GM23338 (cell line): Measurements from ENCODE around the gene NCAPH2. TPM values are rescaled to one million over a fixed set of nuclear protein-coding genes. Genes with fewer than 3 reads are reported as not detected.

Source experiments
- ATAC-seq: fragments of 200-7000 bp; cut with Tn5 transposase; 3 replicates; pipeline ENCODE4 v1.9.1; 2020
- DNase-seq: peaks from one replicate; pipeline ENCODE4 v3.0.0-alpha.2; 2015; ENCODE audit warnings: low spot score
- H2AFZ ChIP-seq: fragments of 200-600 bp; sonication (generic); 2 replicates; pipeline ENCODE4 v1.8.0; 2016; ENCODE audit warnings: antibody characterized with exemption, mild to moderate bottlenecking, moderate library complexity
- H3F3A ChIP-seq: fragments of 200-600 bp; sonication (generic); replicated peaks from 2 replicates; pipeline ENCODE4 v1.8.0; 2017; ENCODE audit warnings: antibody characterized with exemption, mixed run types, low read depth
- H3K27ac ChIP-seq: fragments of 200-600 bp; sonication (generic); 2 replicates; pipeline ENCODE4 v1.6.1; 2016; ENCODE audit warnings: low read depth
- H3K27me3 ChIP-seq: fragments of 200-600 bp; sonication (generic); 2 replicates; pipeline ENCODE4 v1.8.0; 2016; ENCODE audit warnings: mild to moderate bottlenecking, mixed run types, moderate library complexity; ENCODE audit not compliant: insufficient read depth
- H3K36me3 ChIP-seq: fragments of 200-600 bp; sonication (generic); 2 replicates; pipeline ENCODE4 v1.8.0; 2016; ENCODE audit warnings: mild to moderate bottlenecking; ENCODE audit not compliant: insufficient read depth
- H3K4me1 ChIP-seq: fragments of 200-600 bp; sonication (generic); 2 replicates; pipeline ENCODE4 v1.8.0; 2016; ENCODE audit warnings: mild to moderate bottlenecking, moderate library complexity; ENCODE audit not compliant: insufficient read depth
- H3K4me2 ChIP-seq: fragments of 200-600 bp; sonication (generic); 2 replicates; pipeline ENCODE4 v1.7.1; 2017; ENCODE audit warnings: mixed run types
- H3K4me3 ChIP-seq: fragments of 200-600 bp; sonication (generic); 2 replicates; pipeline ENCODE4 v1.6.1; 2016; ENCODE audit warnings: mixed run types
- H3K79me2 ChIP-seq: fragments of 200-600 bp; sonication (generic); replicated peaks from 2 replicates; pipeline ENCODE4 v1.8.0; 2017; ENCODE audit warnings: mild to moderate bottlenecking; ENCODE audit not compliant: insufficient read depth
- H3K9me2 ChIP-seq: fragments of 200-600 bp; sonication (generic); 2 replicates; pipeline ENCODE4 v1.8.0; 2017; ENCODE audit not compliant: insufficient read depth
- H4K20me1 ChIP-seq: fragments of 200-600 bp; sonication (generic); replicated peaks from 2 replicates; pipeline ENCODE4 v1.8.0; 2017; ENCODE audit warnings: mild to moderate bottlenecking; ENCODE audit not compliant: insufficient read depth
- H3K27ac Mint-ChIP-seq: 2 replicates; pipeline ENCODE4 v1.8.0; 2020; ENCODE audit warnings: inconsistent platforms, mild to moderate bottlenecking, moderate library complexity, mixed read lengths
- H3K27me3 Mint-ChIP-seq: 3 replicates; pipeline ENCODE4 v1.8.0; 2022; ENCODE audit warnings: low read depth, mild to moderate bottlenecking, moderate library complexity, mixed read lengths, inconsistent platforms; ENCODE audit not compliant: insufficient read depth, poor library complexity
- H3K36me3 Mint-ChIP-seq: 3 replicates; pipeline ENCODE4 v1.8.0; 2021; ENCODE audit warnings: low read depth, mild to moderate bottlenecking, inconsistent platforms, moderate library complexity, mixed read lengths
- H3K4me1 Mint-ChIP-seq: 3 replicates; pipeline ENCODE4 v1.8.0; 2020; ENCODE audit warnings: mild to moderate bottlenecking, inconsistent platforms, mixed read lengths
- H3K4me3 Mint-ChIP-seq: 3 replicates; pipeline ENCODE4 v1.8.0; 2021; ENCODE audit warnings: moderate library complexity, mild to moderate bottlenecking, inconsistent platforms, mixed read lengths
- H3K9me3 Mint-ChIP-seq: 3 replicates; pipeline ENCODE4 v1.8.0; 2020; ENCODE audit warnings: moderate library complexity, mild to moderate bottlenecking, inconsistent platforms, mixed read lengths
- CREB1 ChIP-seq: fragments of 250-450 bp; sonication (Bioruptor Pico); IDR thresholded peaks from 2 replicates; pipeline ENCODE4 v1.5.0; 2020; ENCODE audit warnings: low read depth, mild to moderate bottlenecking, moderate library complexity
- CTCF ChIP-seq, 2 experiments: fragments of 200-600 bp in 1 of 2; sonication (generic) in 1 of 2; conservative IDR thresholded peaks; 2 replicates each; pipeline versions ENCODE4 v1.5.1 to v1.6.1; 2016 to 2017; ENCODE audit warnings: antibody characterized with exemption in 2 of 2, low read depth in 2 of 2, mild to moderate bottlenecking in 2 of 2, moderate library complexity in 1 of 2
- ETS1 ChIP-seq: IDR thresholded peaks from 2 replicates; pipeline ENCODE4 v1.6.1; 2016; ENCODE audit warnings: antibody characterized with exemption
- EZH2 ChIP-seq: fragments of 200-600 bp; sonication (generic); IDR thresholded peaks from one replicate; pipeline ENCODE4 v1.8.0; 2017; ENCODE audit warnings: antibody characterized with exemption, mild to moderate bottlenecking, low read depth; ENCODE audit not compliant: unreplicated experiment
- EZH2phosphoT487 ChIP-seq: fragments of 200-600 bp; sonication (generic); IDR thresholded peaks from one replicate; pipeline ENCODE4 v1.8.1; 2018; ENCODE audit warnings: antibody characterized with exemption; ENCODE audit not compliant: unreplicated experiment
- JUNB ChIP-seq: IDR thresholded peaks from one replicate; pipeline ENCODE4 v1.6.1; 2016; ENCODE audit warnings: antibody characterized with exemption; ENCODE audit not compliant: unreplicated experiment
- NANOG ChIP-seq: IDR thresholded peaks from 2 replicates; pipeline ENCODE4 v1.6.1; 2016; ENCODE audit warnings: antibody characterized with exemption, borderline replicate concordance
- POLR2AphosphoS5 ChIP-seq: IDR thresholded peaks from 2 replicates; pipeline ENCODE4 v1.6.1; 2016; ENCODE audit warnings: antibody characterized with exemption, low read depth
- STAT1 ChIP-seq: IDR thresholded peaks from one replicate; pipeline ENCODE4 v1.6.1; 2016; ENCODE audit warnings: antibody characterized with exemption; ENCODE audit not compliant: unreplicated experiment
- ZNF114 ChIP-seq: fragments of 250-450 bp; sonication (Bioruptor Pico); IDR thresholded peaks from 2 replicates; pipeline ENCODE4 v1.5.0; 2020; ENCODE audit warnings: mild to moderate bottlenecking, moderate library complexity
- ZNF331 ChIP-seq: fragments of 250-450 bp; sonication (Bioruptor Pico); IDR thresholded peaks from 2 replicates; pipeline ENCODE4 v1.5.0; 2020; ENCODE audit warnings: low read depth, mild to moderate bottlenecking, moderate library complexity
- polyA plus RNA-seq: library from polyadenylated mRNA; unstranded; fragments of >200 nt; fragmentation: Nextera tagmentation; extraction: Ambion mirVana; gene quantifications from 2 replicates; pipeline ENCODE4 v1.2.1, GENCODE V29; 2016
- total RNA-seq: library from RNA; depleted of rRNA; stranded (reverse); fragments of >200 nt; shearing (Covaris generic); gene quantifications from 2 replicates; pipeline ENCODE4 v1.2.3, GENCODE V29; 2014
- TF ChIP-seq, protein P1 (sequence below): fragments of 250-450 bp; sonication (Bioruptor Pico); IDR thresholded peaks from 2 replicates; pipeline ENCODE4 v1.5.0; 2020; ENCODE audit warnings: mild to moderate bottlenecking, moderate library complexity
- TF ChIP-seq, protein P2 (sequence below): IDR thresholded peaks from one replicate; pipeline ENCODE4 v1.6.1; 2018; ENCODE audit warnings: antibody characterized with exemption; ENCODE audit not compliant: unreplicated experiment

NCAPH2 gene
- total and polyA plus RNA-seq, 2 experiments from 2014 or later: 52.2 to 76.1 TPM

DNA sequence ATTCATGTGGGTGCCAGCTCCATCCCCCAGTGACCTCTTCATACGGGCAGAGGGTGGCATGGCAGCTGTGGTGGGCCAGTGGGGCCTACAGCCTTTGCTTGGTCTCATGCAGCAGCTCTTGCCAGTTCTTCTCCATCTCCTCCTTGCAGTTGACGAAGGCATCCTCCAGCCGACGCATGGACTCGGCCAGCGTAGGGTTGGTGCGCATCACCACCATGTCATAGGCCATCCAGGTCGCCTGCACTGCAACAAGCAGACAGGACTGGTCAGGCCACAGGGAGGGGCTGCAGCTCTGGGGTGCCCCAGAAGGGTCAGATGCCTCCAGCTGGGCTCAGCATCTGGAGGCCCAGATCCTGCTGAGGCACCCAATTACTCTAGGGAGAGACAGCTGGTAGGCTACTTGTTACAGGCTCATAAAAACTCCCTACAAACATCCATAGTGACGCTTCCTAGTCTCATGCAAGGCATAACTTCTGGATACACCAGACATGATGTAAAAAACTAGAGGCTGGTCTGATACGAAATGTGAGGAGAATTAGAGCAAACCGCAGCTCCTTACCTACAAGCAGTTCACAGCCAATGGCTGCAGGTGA, 43.2 kb downstream of the NCAPH2 start:
- H3K4me1 Mint-ChIP-seq: peaks cover 9% of the 10 kb centered on the region; the same call in 2 of the 3 replicates

More for the DNA sequence above, 43.2 kb downstream of the NCAPH2 start:
- no peaks in the 10 kb centered on the region for H3K4me1 ChIP-seq
- ATAC-seq (no peak), DNase-seq (no peak)
- Mint-ChIP-seq H3K4me3 (no peak overlapping the region), H3K27me3 (peaks cover 21% of the 10 kb centered on the region), H3K9me3 (no peaks in the 10 kb centered on the region), H3K27ac (no peak overlapping the region), H3K36me3 (no peaks in the 10 kb centered on the region)
- no peaks in the 10 kb centered on the region for H3K36me3 ChIP-seq
- TF ChIP-seq EZH2: no peak
- TF ChIP-seq ZNF114: no peak
- TF ChIP-seq ETS1: no peak
- TF ChIP-seq POLR2AphosphoS5: no peak
- TF ChIP-seq STAT1: no peak
- no peak for TF ChIP-seq JUNB
- no peak for TF ChIP-seq NANOG
- TF ChIP-seq CREB1: no peak
- no peak for TF ChIP-seq ZNF331 (CRISPR knock-in tag)
- TF ChIP-seq, protein P1, sequence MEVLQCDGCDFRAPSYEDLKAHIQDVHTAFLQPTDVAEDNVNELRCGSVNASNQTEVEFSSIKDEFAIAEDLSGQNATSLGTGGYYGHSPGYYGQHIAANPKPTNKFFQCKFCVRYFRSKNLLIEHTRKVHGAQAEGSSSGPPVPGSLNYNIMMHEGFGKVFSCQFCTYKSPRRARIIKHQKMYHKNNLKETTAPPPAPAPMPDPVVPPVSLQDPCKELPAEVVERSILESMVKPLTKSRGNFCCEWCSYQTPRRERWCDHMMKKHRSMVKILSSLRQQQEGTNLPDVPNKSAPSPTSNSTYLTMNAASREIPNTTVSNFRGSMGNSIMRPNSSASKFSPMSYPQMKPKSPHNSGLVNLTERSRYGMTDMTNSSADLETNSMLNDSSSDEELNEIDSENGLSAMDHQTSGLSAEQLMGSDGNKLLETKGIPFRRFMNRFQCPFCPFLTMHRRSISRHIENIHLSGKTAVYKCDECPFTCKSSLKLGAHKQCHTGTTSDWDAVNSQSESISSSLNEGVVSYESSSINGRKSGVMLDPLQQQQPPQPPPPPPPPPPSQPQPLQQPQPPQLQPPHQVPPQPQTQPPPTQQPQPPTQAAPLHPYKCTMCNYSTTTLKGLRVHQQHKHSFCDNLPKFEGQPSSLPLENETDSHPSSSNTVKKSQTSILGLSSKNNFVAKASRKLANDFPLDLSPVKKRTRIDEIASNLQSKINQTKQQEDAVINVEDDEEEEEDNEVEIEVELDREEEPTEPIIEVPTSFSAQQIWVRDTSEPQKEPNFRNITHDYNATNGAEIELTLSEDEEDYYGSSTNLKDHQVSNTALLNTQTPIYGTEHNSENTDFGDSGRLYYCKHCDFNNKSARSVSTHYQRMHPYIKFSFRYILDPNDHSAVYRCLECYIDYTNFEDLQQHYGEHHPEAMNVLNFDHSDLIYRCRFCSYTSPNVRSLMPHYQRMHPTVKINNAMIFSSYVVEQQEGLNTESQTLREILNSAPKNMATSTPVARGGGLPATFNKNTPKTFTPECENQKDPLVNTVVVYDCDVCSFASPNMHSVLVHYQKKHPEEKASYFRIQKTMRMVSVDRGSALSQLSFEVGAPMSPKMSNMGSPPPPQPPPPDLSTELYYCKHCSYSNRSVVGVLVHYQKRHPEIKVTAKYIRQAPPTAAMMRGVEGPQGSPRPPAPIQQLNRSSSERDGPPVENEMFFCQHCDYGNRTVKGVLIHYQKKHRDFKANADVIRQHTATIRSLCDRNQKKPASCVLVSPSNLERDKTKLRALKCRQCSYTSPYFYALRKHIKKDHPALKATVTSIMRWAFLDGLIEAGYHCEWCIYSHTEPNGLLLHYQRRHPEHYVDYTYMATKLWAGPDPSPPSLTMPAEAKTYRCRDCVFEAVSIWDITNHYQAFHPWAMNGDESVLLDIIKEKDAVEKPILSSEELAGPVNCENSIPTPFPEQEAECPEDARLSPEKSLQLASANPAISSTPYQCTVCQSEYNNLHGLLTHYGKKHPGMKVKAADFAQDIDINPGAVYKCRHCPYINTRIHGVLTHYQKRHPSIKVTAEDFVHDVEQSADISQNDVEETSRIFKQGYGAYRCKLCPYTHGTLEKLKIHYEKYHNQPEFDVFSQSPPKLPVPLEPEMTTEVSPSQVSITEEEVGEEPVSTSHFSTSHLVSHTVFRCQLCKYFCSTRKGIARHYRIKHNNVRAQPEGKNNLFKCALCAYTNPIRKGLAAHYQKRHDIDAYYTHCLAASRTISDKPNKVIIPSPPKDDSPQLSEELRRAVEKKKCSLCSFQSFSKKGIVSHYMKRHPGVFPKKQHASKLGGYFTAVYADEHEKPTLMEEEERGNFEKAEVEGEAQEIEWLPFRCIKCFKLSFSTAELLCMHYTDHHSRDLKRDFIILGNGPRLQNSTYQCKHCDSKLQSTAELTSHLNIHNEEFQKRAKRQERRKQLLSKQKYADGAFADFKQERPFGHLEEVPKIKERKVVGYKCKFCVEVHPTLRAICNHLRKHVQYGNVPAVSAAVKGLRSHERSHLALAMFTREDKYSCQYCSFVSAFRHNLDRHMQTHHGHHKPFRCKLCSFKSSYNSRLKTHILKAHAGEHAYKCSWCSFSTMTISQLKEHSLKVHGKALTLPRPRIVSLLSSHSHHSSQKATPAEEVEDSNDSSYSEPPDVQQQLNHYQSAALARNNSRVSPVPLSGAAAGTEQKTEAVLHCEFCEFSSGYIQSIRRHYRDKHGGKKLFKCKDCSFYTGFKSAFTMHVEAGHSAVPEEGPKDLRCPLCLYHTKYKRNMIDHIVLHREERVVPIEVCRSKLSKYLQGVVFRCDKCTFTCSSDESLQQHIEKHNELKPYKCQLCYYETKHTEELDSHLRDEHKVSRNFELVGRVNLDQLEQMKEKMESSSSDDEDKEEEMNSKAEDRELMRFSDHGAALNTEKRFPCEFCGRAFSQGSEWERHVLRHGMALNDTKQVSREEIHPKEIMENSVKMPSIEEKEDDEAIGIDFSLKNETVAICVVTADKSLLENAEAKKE: no peak
- TF ChIP-seq, protein P2, sequence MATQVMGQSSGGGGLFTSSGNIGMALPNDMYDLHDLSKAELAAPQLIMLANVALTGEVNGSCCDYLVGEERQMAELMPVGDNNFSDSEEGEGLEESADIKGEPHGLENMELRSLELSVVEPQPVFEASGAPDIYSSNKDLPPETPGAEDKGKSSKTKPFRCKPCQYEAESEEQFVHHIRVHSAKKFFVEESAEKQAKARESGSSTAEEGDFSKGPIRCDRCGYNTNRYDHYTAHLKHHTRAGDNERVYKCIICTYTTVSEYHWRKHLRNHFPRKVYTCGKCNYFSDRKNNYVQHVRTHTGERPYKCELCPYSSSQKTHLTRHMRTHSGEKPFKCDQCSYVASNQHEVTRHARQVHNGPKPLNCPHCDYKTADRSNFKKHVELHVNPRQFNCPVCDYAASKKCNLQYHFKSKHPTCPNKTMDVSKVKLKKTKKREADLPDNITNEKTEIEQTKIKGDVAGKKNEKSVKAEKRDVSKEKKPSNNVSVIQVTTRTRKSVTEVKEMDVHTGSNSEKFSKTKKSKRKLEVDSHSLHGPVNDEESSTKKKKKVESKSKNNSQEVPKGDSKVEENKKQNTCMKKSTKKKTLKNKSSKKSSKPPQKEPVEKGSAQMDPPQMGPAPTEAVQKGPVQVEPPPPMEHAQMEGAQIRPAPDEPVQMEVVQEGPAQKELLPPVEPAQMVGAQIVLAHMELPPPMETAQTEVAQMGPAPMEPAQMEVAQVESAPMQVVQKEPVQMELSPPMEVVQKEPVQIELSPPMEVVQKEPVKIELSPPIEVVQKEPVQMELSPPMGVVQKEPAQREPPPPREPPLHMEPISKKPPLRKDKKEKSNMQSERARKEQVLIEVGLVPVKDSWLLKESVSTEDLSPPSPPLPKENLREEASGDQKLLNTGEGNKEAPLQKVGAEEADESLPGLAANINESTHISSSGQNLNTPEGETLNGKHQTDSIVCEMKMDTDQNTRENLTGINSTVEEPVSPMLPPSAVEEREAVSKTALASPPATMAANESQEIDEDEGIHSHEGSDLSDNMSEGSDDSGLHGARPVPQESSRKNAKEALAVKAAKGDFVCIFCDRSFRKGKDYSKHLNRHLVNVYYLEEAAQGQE: no peak
- no peak for TF ChIP-seq EZH2phosphoT487
- no peak for TF ChIP-seq CTCF (conservative IDR thresholded peaks at IDR 0.05; ENCODE audit: low read depth in 2 of 2)
- H4K20me1 ChIP-seq: no peaks in the 10 kb centered on the region
- no peaks in the 10 kb centered on the region for H3K79me2 ChIP-seq
- no peak overlapping the region for H3K4me2 ChIP-seq
- H3K27me3 ChIP-seq: peaks cover 18% of the 10 kb centered on the region; the same call in 1 of the 2 replicates
- H3K4me3 ChIP-seq: no peak overlapping the region
- no peak overlapping the region for H3K27ac ChIP-seq
- no peak overlapping the region for H2AFZ ChIP-seq
- no peaks in the 10 kb centered on the region for H3K9me2 ChIP-seq
- H3F3A ChIP-seq: no peaks in the 10 kb centered on the region; the same call in 1 of the 2 replicates
